K562 (cell line): ENCODE data around the gene ANAPC16. TPM values are rescaled to one million over a fixed set of nuclear protein-coding genes. Genes with fewer than 3 reads are reported as not detected.

Source experiments
- ID3 ChIP-seq, 2 experiments: fragments of 250-450 bp in 1 of 2; fragments of 450-650 bp in 1 of 2; sonication (Bioruptor Pico) in 1 of 2; IDR thresholded peaks; 2 replicates each; pipeline versions ENCODE4 v1.6.1 to v1.8.0; 2016 to 2021; ENCODE audit warnings: mild to moderate bottlenecking in 2 of 2, moderate library complexity in 2 of 2, missing compliant biosample characterization in 1 of 2, missing genetic modification characterization in 1 of 2
- MBD2 ChIP-seq: sonication (generic); IDR thresholded peaks from 2 replicates; pipeline ENCODE4 v1.6.1; 2016; ENCODE audit warnings: low read depth, borderline replicate concordance
- NR2C2 ChIP-seq, 2 experiments: fragments of 200-800 bp in 1 of 2; sonication (Bioruptor generic) in 1 of 2; sonication (generic) in 1 of 2; formaldehyde crosslinking in 1 of 2; IDR thresholded peaks; 2 replicates each; pipeline versions ENCODE4 v1.6.1 to v1.8.0; 2016 to 2022; ENCODE audit warnings: mild to moderate bottlenecking in 1 of 2, missing compliant biosample characterization in 1 of 2, missing genetic modification characterization in 1 of 2, missing genetic modification reagents in 1 of 2
- SIRT6 ChIP-seq: IDR thresholded peaks from one replicate; pipeline ENCODE4 v1.6.1; 2012; ENCODE audit warnings: low read depth, mild to moderate bottlenecking, control low read depth, inconsistent platforms, low read length, moderate library complexity
- ZBTB5 ChIP-seq: fragments of 450-650 bp; IDR thresholded peaks from 2 replicates; pipeline ENCODE4 v1.6.1; 2017; ENCODE audit warnings: antibody characterized with exemption
- ZFX ChIP-seq: sonication (generic); formaldehyde crosslinking; IDR thresholded peaks from 2 replicates; pipeline ENCODE4 v1.8.0; 2022; ENCODE audit warnings: mild to moderate bottlenecking, missing genetic modification reagents, moderate library complexity
- ZNF212 ChIP-seq: fragments of 450-650 bp; formaldehyde crosslinking; IDR thresholded peaks from 2 replicates; pipeline ENCODE4 v1.4.0; 2020; ENCODE audit warnings: mild to moderate bottlenecking
- ZNF324 ChIP-seq: fragments of 250-450 bp; sonication (Bioruptor Pico); IDR thresholded peaks from 2 replicates; pipeline ENCODE4 v1.4.0; 2020; ENCODE audit warnings: mild to moderate bottlenecking
- ZNF431 ChIP-seq: sonication (generic); formaldehyde crosslinking; IDR thresholded peaks from 2 replicates; pipeline ENCODE4 v1.8.0; 2022; ENCODE audit warnings: mild to moderate bottlenecking, missing genetic modification reagents
- ZNF518B ChIP-seq: fragments of 250-450 bp; sonication (Bioruptor Pico); IDR thresholded peaks from 2 replicates; pipeline ENCODE4 v1.5.0; 2021; ENCODE audit warnings: mild to moderate bottlenecking, moderate library complexity
- ZNF778 ChIP-seq: fragments of 450-650 bp; formaldehyde crosslinking; IDR thresholded peaks from 2 replicates; pipeline ENCODE4 v1.4.0; 2020; ENCODE audit warnings: mild to moderate bottlenecking, moderate library complexity
- polyA plus RNA-seq, 8 experiments: library from polyadenylated mRNA; depleted of rRNA in 4 of 8; stranded (reverse) in 5 of 8; unstranded in 3 of 8; fragments of >200 nt; fragmentation: Nextera tagmentation in 2 of 8; fragmentation: Illumina TruSeq in 1 of 8; extraction: Ambion mirVana in 2 of 8; extraction: Trizol in 1 of 8; gene quantifications; 2 replicates each; pipeline versions ENCODE4 v1.2.1 to v1.2.3, GENCODE V29; 2011 to 2014; ENCODE audit warnings: inconsistent platforms in 1 of 8, missing spikeins in 1 of 8
- total RNA-seq, 7 experiments: library from RNA; depleted of rRNA in 6 of 7; stranded (reverse); fragments of >200 nt in 6 of 7; fragmentation: Illumina TruSeq in 2 of 7; extraction: Trizol in 2 of 7; gene quantifications; 2 replicates each; pipeline versions ENCODE4 v1.2.1 to v1.2.3, GENCODE V29; 2011 to 2021; ENCODE audit warnings: low replicate concordance in 1 of 7
- TF ChIP-seq, protein P1 (sequence below): fragments of 150-350 bp; conservative IDR thresholded peaks from 2 replicates; pipeline ENCODE4 v1.6.1; 2014; ENCODE audit warnings: low read length

The ANAPC16 gene
- total and polyA plus RNA-seq, 9 of the 15 experiments (the other 6 are each of a cell fraction or from before 2014, with no cell fraction given) = 42.6 to 208 (median 108) TPM

GRCh38 chr10:72276421-72277339 is 60.9 kb downstream of the ANAPC16 start (continued):
- TF ChIP-seq ID3 (CRISPR knock-in tag; IDR thresholded peaks at IDR 0.05) (no peak), ID3 (tag; IDR thresholded peaks at IDR 0.05) (peak; percentile 32; the same call in 1 of the 2 replicates), ZBTB5 (peak; percentile 15; the same call in 1 of the 2 replicates), MBD2 (peak; percentile 69), ZNF324 (CRISPR knock-in tag) (peak; percentile 65; the same call in 1 of the 2 replicates), ZNF431 (no peak), ZNF518B (peak; percentile 56), ZNF778 (0 out of 2 replicates have a peak, but pooled peaks have one; percentile 77), ZFX (CRISPR knock-in tag) (no peak), SIRT6 (peak; percentile 98), ZNF212 (peak; percentile 27), NR2C2 (CRISPR knock-in tag; IDR thresholded peaks at IDR 0.05) (peak; percentile 72), NR2C2 (tag; IDR thresholded peaks at IDR 0.05) (peak; percentile 62; the same call in 1 of the 2 replicates)
- TF ChIP-seq, protein P1, sequence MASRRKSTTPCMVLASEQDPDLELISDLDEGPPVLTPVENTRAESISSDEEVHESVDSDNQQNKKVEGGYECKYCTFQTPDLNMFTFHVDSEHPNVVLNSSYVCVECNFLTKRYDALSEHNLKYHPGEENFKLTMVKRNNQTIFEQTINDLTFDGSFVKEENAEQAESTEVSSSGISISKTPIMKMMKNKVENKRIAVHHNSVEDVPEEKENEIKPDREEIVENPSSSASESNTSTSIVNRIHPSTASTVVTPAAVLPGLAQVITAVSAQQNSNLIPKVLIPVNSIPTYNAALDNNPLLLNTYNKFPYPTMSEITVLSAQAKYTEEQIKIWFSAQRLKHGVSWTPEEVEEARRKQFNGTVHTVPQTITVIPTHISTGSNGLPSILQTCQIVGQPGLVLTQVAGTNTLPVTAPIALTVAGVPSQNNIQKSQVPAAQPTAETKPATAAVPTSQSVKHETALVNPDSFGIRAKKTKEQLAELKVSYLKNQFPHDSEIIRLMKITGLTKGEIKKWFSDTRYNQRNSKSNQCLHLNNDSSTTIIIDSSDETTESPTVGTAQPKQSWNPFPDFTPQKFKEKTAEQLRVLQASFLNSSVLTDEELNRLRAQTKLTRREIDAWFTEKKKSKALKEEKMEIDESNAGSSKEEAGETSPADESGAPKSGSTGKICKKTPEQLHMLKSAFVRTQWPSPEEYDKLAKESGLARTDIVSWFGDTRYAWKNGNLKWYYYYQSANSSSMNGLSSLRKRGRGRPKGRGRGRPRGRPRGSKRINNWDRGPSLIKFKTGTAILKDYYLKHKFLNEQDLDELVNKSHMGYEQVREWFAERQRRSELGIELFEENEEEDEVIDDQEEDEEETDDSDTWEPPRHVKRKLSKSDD = no peak
